ENCODE data around the gene CFAP91.

Gene CFAP91

GRCh38 chr3:119746423-119746822, 43.6 kb downstream of the CFAP91 start:
- no peak for DNase-seq

DNA sequence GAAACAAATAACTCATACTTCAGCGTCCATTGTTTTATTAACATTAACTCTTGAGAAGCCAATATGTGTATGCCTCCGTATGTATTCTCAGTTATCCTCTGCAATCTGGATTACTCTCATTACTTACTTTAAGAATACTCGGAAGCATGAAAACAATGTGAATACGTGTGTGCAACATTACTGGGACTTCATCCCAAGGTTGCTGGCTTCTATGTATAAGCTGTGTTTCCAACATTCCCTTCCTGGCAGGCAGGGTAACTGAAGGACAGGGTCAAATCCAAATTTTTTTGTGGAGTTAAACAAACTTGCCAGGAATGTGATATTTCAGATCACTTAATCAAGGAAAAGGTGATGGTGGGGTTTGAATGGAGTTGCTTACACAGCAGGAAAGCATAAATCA, 44.5 kb downstream of the CFAP91 start:
- no peak for DNase-seq

DNA sequence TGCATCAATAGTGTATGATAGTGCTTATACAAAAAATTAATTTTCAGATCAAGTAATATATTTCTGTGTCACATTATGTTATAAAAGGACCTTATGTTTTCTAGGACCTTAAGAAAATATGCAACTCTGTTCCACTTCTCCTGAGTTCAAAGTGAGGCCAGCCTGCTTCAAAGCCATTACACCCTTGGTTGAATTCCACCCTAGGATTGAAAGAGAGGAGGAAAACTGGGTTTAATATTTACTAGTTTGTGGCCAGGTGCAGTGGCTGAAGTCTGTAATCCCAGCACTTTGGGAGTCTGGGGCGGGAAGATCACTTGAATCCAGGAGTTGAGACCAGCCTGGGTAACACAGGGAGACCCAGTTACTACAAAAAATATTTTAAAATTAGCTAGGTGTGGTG, 46.2 kb downstream of the CFAP91 start:
- no peak for DNase-seq

- no peak for DNase-seq
These were observed 48.6 kb downstream of the CFAP91 start for GRCh38 chr3:119751423-119751822.

Data from NCI-H226 (cell line).